Retinal pigment epithelial cell (primary cell): ENCODE data around the gene PNKD.

ENCODE experiments used
- DNase-seq: peaks from one replicate; pipeline ENCODE4 v3.0.0-alpha.2; 2010; ENCODE audit warnings: low read depth
- H3K4me3 ChIP-seq: 2 replicates; pipeline ENCODE4 v1.5.1; 2011; ENCODE audit warnings: mild to moderate bottlenecking, low read length, control low read depth, moderate library complexity
- TF ChIP-seq, protein P1 (sequence below): conservative IDR thresholded peaks from 2 replicates; pipeline ENCODE4 v1.5.1; 2011; ENCODE audit warnings: low read depth, low read length, control low read depth, inconsistent platforms

The PNKD gene

DNA sequence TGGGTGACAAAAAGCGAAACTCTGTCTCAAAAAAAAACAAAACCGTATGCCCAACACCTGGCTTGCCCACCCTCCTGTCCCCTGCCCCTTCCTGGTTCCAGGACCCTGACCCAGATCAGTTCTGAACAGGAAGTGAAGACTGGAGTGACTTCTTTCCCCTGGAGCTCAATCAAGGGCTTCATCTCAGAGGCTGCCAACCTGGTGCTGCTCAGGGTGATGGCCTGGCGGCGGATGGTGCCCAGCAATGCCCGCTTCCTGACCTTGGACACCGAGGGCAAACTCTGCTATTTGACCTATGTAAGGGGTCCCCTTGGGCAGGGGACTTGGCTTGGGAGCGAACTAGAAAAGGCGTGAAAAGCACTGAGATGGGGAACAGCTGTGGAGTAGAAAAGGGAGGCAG lies 92.3 kb downstream of the PNKD start:
- TF ChIP-seq, protein P1, sequence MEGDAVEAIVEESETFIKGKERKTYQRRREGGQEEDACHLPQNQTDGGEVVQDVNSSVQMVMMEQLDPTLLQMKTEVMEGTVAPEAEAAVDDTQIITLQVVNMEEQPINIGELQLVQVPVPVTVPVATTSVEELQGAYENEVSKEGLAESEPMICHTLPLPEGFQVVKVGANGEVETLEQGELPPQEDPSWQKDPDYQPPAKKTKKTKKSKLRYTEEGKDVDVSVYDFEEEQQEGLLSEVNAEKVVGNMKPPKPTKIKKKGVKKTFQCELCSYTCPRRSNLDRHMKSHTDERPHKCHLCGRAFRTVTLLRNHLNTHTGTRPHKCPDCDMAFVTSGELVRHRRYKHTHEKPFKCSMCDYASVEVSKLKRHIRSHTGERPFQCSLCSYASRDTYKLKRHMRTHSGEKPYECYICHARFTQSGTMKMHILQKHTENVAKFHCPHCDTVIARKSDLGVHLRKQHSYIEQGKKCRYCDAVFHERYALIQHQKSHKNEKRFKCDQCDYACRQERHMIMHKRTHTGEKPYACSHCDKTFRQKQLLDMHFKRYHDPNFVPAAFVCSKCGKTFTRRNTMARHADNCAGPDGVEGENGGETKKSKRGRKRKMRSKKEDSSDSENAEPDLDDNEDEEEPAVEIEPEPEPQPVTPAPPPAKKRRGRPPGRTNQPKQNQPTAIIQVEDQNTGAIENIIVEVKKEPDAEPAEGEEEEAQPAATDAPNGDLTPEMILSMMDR: no peak
- DNase-seq: no peak

DNA sequence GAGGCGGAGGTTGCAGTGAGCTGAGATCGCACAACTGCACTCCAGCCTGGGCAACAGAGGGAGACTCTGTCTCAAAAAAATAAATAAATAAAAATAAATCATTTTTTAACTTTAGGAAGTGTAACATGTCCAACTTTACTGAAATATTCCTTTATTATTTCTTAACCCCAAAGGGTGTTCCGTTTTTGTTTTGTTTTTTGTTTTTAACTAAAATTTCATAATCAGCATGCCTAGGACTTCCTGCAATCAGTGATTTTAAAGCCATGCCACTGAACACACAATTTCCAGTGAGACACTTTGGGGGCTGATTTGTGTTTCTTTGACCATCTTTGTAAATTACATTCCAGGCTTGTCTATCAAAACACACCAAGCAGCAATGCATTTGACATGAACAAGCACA lies 93.4 kb downstream of the PNKD start:
- DNase-seq: no peak
- TF ChIP-seq, protein P1: no peak
- no peak overlapping the region for H3K4me3 ChIP-seq

More for the DNA sequence above, 92.3 kb downstream of the PNKD start:
- no peak overlapping the region for H3K4me3 ChIP-seq

DNA sequence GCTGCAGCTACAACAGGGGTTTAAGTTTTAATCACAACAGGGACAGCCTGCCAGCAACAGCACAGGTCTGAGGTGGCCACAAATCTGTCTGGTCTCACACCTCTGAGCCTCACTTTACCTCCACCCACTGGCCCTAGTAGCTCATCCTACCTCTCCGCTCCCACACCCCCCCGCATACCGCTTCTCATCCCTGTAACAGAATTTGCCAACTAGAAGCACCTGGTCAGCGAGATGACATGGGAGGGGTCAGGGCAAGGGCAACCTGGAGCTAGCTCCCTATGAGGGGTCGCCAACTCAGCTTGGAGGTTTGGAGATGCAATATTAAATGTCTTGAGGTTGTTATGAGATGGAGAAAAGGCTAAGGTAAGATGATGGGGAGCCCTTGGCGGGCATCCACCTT lies 93.9 kb downstream of the PNKD start:
- DNase-seq: no peak
- H3K4me3 ChIP-seq: no peak overlapping the region
- TF ChIP-seq, protein P1: no peak

DNA sequence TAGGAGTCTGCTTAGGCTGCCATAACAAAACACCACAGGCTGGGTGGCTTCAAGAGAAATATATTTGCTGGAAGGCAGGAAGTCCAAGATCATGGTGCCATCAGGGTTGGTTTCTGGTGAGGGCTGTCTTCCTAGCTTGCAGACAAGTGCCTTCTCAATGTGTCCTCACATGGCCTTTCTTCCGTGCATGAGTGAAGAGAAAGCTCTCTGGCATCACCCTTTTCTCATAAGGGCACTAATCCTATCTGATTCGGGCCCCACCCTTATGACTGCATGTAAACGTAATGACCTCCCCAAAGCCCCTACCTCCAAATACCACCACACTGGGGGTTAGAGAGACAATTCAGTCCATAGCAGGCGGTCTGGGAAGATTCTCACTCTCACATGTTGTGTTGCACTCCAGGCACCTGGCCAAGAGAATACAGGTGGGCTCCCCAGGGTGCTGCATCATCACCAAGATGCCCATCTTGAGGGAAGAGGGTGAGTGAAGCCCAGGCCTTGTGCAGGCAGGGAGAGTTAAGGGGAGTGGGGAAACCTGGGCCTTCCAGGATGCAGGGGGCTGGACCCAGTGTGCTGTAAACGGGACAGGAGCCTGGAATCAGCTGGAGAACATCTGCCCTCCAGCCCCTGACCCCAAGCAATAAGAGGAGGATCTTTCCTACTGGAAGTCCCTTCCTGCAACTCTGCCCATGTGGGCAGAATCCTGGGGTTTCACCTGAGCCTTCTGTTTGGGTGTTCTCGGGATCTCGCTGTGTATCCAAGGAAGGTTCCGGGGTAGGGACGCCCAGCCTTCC lies 96.5 kb downstream of the PNKD start:
- TF ChIP-seq, protein P1: no peak
- peak overlapping the region; percentile 52 for H3K4me3 ChIP-seq
- DNase-seq: no peak

DNA sequence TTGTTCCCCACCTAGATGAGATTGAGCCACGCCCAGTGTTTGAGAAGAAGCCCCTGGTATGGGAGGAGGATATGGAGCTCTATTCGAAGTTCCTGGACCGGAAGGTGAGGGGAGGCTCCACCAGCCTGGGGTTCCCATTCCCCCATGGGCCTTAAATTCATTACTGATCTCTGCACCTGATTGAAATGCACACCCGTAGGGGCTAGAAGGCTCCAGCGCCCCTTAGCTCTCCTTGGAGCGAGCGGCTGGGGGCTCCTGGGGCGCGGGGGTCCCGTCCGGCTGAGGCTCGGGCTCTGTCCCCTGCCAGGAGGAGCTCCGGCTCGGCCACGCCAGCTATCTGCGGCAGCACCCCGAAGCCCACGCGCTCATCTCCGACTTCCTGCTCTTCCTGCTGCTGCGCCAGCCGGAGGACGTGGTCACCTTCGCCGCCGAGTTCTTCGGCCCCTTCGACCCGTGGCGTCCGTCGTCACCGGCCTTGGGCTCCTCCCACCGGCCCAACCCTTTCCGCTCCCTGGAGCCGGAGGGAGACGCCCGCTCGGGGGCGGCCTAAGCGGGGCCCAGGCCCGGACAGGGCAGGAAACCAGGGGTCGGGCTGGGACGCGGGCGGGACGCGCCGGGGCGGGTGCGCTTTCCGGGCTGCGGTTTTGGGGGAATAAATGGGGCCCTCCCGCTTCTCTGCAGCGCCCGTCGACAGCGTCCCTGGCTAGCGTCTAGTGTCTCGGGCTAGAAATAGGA lies 97.3 kb downstream of the PNKD start:
- DNase-seq: no peak
- peak overlapping the region; percentile 52 for H3K4me3 ChIP-seq
- TF ChIP-seq, protein P1: no peak

DNA sequence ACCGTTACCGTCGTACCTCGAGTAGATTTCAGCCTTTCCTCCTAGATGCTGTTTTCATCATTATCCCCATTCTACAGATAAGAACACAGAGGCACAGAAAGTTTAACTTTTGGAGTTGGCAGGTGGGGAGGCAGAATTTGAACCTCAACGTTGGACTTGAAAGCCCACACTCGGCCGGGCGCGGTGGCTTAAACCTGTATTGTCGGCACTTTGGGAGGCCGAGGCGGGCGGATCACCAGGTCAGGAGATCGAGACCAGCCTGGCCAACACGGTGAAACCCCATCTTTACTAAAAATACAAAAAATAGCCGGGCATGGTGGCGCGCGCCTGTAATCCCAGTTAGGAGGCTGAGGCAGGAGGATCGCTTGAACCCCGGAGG lies 97.8 kb downstream of the PNKD start:
- no peak for DNase-seq
- TF ChIP-seq, protein P1: no peak
- H3K4me3 ChIP-seq: peak overlapping the region; percentile 52
